AG09319 (cell line): Measurements from ENCODE around the gene DUSP9.

Source experiments
- DNase-seq: peaks from one replicate; pipeline ENCODE4 v3.0.0-alpha.2; 2010; ENCODE audit warnings: low read depth; ENCODE audit errors: extremely low read depth
- CTCF ChIP-seq: IDR thresholded peaks from 2 replicates; pipeline ENCODE4 v1.5.1; 2011; ENCODE audit warnings: low read depth, mild to moderate bottlenecking, inconsistent platforms, low read length, moderate library complexity

DUSP9 gene

GRCh38 chrX:153646620-153647373 lies at the start of gene DUSP9:
Gene DUSP9 (plus strand): TSS chrX:153647203. CDS start chrX:153647954, 751 bp downstream.
- TF ChIP-seq CTCF: no peak
- DNase-seq: no peak

DNA sequence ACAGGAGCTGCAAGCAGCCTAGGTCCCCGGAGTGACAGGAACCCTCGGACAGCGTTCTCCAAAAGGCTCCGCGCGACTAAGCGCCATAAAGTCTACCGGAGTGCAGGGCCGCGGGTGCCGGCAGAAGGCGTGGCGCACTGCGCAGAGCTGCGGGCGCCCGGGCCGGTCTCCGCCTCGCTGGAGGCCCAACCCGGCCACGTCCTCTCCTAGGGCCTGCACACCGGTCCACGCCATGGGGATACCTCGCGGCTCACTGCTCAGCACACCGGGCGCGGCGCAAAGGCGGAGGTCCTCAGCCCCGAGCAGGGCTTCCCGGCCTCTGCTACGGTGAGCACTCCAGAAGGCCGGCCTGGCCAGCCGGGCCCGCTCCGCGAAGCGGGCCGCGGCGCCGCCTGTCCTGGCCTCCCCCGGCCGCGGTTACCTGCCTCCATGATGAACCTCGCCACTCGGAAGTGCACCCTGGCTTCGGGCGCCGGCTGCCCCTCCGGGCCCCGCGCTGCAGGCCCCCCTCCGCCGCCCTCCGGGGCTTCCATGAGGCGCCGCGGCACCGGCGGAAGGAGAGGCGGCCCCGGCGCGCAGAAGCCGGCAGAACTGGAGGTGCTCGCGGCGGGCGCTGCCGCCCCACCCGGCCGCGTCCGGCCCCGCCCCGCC lies 48.3 kb upstream of the DUSP9 start, which contains the start of gene CCNQ:
TSS of gene CCNQ (minus strand) at position 599 of the 651 bp plus-strand sequence. CDS start at position 533, 66 bp downstream.
- no peak for DNase-seq
- TF ChIP-seq CTCF: no peak

DNA sequence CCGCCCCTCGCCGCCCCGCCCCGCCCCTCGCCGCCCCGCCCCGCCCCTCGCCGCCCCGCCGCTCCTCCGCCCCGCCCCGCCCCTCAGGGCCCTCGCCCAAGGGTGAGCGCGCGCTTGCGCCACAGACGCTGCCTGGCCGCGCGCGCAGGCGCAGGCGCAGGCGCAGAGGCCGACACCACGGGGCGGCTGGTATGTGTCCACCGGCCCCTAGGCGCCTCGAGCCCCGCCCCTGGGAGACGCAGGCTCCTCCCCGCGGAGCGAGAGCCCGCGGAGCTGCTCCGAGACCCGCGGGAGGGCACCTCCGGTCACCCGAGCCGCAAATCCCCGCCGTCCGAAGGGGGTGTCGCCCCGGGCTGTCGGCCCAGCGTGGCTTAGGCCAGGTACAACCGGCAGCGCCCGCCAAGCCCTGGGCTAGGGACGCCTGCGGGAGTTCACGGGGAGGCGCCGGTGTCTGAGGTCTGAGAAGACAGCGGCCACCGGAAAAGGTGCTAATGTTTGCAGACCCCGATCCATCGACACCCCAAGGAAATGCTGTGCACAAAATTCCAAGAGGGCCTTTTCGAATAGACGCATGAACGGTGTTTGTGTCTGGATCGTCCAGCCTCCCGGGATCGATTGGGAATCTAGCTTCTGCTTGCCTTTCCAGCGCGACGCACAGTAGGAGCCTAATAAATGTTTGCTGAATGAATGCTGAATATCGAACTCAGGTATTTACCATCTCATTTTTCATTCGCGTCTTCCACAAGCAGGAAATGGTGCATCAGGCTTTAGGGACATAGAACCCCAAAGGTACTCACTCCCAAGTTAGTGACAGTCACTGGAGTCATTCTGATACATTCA lies 47.6 kb upstream of the DUSP9 start:
- TF ChIP-seq CTCF: no peak
- DNase-seq: peak; percentile 60

DNA sequence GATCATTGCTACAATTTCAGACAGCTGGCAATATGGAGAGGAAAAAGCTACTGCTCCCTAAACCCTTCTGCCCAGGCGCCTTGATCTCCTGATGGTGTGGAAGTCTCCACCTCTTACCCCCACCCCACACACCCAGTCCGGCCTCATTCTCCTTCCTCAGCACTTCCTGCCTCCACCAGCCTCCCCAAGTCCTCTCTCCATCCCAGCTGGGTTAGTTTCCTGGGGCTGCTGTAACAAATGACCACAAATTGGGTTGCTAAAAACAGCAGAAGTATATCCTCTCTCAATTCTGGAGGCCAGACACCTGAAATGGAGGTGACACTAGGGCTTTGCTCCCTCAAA lies 47.0 kb upstream of the DUSP9 start:
- TF ChIP-seq CTCF: no peak
- DNase-seq: no peak

DNA sequence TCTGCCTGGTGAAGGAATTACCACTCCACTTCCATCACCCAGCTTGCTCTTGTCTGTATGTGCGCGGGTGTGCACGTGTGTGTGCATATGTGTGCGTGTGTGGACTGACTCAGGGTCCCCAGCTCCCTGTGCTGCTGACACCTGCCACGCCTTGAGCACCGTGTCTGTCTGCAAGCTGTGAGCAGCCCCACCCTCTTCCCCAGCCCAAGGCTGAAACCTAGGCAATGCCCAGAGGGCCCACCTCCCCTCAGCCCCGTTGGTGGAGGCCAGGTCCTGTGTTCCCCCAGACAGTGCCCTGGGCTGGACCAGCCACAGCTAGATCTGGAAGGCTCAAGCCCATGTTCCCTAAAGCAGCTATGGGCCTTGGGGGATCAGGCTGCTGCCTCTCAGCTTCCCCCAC lies 46.1 kb upstream of the DUSP9 start:
- DNase-seq: no peak
- TF ChIP-seq CTCF: no peak

DNA sequence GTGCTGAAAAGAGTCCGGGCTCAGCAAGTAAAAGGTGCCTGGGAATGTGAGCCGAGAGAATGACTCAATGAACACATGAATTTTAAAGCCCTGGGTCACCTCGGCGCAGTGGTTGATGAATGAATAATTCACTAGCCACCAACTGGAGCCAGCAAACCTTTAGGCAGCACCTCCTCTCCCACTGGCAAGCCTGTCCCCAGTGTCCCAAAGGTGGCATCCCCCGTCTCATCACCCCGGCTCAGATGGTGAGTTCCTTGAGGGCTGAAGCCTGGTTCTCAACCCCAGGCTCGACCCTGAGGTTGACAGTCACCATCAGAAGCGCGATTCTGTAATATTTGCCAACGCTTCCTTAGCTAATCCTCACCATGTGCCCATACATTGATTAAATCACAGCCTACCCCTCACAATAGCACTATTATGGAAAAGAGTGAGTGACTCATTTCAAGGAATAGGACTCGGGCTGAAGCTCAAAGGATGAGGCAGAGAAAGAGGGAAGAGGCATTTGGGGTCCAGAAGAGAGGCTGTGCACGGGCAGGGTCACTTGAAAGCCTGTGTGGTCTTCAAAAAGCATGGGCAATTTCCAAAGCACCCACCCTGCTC lies 45.4 kb upstream of the DUSP9 start:
- TF ChIP-seq CTCF: no peak
- DNase-seq: no peak
